Right lobe of liver (tissue), 4 donors: ENCODE measurements around the gene RNF13.

Source experiments
- POLR2A ChIP-seq: fragments of 450-650 bp; IDR thresholded peaks from one replicate; pipeline ENCODE4 v1.6.1; 2017; ENCODE audit warnings: antibody characterized with exemption, mild to moderate bottlenecking
- TF ChIP-seq, protein P1 (sequence below), 4 donors: fragments of 200-600 bp in 3 of 4; fragments of 450-650 bp in 1 of 4; IDR thresholded peaks; one replicate each; pipeline versions ENCODE4 v1.5.1 to v1.8.0; 2016 to 2022; ENCODE audit warnings: antibody characterized with exemption in 4 of 4, mild to moderate bottlenecking in 2 of 4
- donor health status: DM: no; HTN: no; CAD: no.
- donor health status: DM: no; HTN: no; CAD: no.
- donor health status: DM: no; HTN: yes; CAD: no.

DNA sequence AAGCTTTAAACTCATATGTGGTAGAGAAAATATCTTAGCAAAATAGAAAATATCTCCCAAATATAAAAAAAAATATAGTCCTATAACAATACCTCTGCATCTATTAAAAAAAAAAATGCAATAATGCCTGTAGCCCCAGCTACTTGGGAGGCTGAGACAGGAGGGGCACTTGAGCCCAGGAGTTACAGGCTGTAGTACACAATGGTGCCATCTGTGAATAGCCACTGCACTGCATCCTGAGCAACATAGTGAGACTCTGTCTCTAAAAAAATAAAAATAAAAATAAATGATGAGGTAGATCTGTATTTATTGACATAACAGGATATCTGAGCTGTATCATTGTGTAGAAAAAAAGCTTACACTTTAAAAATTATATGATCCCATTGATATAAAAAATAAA, 87.3 kb downstream of the RNF13 start:
- TF ChIP-seq, protein P1, sequence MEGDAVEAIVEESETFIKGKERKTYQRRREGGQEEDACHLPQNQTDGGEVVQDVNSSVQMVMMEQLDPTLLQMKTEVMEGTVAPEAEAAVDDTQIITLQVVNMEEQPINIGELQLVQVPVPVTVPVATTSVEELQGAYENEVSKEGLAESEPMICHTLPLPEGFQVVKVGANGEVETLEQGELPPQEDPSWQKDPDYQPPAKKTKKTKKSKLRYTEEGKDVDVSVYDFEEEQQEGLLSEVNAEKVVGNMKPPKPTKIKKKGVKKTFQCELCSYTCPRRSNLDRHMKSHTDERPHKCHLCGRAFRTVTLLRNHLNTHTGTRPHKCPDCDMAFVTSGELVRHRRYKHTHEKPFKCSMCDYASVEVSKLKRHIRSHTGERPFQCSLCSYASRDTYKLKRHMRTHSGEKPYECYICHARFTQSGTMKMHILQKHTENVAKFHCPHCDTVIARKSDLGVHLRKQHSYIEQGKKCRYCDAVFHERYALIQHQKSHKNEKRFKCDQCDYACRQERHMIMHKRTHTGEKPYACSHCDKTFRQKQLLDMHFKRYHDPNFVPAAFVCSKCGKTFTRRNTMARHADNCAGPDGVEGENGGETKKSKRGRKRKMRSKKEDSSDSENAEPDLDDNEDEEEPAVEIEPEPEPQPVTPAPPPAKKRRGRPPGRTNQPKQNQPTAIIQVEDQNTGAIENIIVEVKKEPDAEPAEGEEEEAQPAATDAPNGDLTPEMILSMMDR (IDR thresholded peaks at IDR 0.05): no peak
- no peak for TF ChIP-seq POLR2A
